SK-N-DZ (cell line): ENCODE measurements around the gene RHOBTB3.
"Not testable (repeated sequence)": the region's sequence is repeated elsewhere in the genome, so short reads cannot be mapped to it uniquely, and the experiment has no call there.

Source experiments
- DNase-seq: peaks from one replicate; pipeline ENCODE4 v3.0.0-alpha.2; 2015; ENCODE audit warnings: low spot score

The RHOBTB3 gene

DNA sequence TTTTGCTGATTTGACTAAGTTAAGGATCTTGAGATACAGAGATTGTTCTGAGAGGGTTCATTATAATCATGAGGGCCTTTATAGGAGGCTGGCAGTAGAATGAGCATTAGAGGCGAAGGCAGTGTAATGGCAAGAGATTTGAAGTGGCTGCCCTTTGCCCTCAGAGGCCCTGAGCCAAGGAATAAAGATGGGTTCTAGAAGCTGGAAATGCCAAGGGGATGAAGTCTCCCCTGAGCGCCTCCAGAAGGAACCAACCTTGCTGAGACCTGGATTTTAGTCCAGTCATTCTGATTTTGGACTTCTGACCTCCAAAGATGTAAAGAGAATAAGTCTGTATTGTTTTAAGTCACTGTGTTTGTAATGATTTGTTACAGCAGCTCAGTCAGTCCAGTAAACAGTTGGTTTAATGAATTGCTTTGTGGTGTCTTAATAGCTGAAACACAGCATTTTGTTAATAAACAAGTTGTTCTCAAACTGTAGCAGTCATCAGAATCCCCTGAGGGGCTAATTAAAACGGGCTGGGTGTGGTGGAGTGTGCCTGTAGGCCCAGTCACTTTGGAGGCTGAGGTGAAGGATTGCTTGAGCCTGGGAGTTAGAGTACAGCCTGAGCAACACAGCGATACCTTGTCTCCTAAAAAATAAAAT, 68.2 kb downstream of the RHOBTB3 start:
- DNase-seq: no peak

DNA sequence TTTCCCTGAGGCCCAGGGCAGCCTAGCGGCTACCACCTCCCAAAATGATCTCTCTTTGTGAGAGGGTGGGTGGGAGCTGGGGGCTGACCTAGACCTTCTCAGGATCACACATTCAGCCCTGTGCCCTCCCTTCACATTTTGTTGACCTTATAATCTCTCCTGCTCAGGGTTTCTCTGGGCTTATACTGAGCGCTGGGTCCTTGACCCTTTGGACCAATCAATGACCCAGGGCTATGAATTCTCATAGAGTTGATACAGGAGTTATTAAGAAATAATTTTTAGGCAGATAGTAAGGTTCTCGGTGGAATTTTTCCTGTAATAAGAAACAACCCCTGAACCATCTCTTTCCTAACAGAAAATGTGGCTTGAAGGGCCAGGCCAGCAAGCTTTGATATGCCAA, 69.4 kb downstream of the RHOBTB3 start:
- no peak for DNase-seq

DNA sequence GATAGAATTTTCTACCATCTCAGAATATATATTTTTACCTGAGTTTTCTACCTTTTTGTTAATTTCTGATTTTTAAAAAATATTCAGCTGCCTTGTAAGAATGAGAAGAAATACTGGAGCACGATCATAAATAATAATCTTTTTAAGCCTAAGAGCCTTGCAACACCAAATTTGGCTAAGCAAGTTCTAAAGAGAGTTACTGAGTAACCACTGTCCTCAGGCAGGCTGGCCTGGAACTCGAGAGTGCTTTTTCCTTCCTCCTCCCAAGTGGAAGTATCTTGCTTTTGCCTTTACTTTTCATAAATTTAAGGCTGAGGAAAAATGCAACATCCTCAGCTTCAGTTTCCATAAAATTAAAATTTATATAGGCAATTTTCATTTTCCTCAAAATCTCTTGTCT, 70.4 kb downstream of the RHOBTB3 start:
- DNase-seq: no peak

DNA sequence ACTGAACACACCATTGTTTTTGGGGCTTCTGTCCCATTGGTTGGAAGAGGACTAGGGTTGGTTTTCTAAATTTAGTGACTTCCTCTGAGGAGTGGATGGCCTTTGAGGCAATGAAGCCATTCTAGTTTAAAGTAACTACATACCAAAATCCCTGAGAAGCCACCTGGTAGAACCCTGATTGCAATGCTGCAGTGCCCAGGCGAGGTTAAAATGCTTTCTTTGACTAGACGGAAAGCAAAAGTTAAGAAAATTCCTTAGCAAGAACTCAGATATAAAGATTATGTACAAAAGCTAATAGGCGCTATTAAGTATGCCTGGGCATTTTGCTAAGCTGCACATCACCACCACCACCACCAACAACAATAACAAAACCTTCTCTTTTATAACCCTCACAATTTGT, 70.8 kb downstream of the RHOBTB3 start:
- no peak for DNase-seq

DNA sequence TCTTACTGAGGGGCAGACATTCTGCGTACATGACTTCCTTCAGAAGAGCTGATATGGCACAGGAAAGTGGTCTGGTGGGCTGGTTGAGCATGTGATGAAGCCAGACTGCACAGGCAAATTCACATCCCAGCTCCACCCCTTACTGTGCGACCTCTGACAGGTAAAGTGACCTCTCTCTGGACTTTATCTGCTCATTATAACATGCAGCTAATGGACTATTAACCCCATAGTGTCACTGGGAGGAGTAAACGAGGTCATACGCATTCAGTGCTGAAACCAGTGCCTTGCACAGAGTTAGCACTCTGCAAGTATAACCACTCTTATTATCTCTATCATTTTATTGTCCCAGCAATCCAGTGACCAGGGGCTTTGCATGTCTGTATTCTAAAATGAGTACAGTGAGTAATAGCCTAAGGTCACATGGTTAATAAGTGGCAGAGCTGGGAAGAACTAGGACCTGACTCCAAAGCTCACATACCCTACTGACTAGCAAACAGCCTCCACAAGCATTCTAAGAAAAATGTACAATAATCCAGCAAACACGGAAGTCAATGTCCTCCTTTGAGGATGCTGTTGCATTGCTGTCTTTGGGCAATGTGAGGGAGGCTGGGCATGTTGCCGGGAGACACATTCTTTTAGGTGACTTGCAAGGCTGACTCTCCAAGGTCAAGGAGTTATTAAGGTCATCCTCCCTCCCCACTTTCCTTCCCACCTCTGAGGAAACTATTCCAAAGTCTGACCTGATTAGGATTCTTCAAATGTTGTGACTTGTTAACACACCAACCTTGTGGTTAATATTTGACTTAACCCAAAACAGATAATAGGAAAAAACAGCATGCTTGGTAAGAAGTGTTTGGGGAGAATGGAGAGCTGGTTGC, 72.4 kb downstream of the RHOBTB3 start:
- DNase-seq: no peak

DNA sequence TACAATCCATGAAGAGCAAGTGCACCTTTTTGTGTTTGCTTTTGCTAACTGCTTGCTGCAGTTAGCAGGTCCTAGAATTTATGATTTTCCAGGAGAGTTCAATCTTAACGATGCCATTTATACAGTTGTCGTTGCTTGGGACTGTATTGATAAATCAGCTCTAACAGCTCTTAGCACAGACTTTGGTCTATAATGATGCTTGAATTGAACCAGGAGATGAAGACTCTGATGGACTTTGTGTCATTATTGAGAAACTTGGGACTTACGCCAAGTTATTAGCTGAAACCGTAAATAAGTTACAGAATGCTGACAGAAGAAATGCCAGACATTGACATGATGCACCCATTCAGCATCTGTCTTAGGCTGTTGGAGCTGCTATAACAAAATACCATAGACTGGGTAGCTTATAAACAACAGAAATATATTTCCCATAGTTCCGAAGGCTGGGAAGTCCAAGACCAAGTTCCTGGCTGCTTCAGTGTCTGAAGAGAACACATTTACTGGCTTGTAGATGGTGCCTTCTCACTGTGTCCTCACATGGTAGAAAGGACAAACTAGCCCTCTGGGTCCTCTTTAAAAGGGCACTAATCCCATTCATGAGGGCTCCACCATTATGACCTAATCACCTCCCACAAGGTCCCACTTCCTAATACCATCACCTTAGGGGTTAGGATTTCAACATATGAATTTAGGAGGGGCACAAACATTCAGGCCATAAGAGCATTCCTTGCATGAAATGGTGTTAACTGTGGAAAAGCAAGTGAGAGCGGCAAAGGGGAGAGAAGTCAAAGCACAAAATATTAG, 73.8 kb downstream of the RHOBTB3 start:
- DNase-seq: no peak

DNA sequence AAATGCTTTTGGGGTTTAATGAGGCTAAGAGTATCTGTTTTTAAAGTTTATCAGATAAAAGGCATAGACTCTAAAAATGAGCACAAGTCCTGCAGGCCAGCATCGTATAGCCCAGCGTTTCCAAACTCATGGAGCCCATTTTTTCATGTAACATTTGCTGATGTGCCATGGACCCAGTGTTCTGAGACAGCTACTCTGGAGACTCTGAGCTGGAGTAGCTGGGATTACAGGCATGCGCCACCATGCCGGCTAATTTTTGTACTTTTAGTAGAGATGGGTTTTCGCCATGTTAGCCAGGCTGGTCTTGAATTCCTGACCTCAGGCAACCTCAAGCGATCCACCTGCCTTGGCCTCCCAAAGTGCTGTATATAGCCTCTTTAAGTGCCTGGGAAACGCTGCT, 75.6 kb downstream of the RHOBTB3 start:
- no peak for DNase-seq

DNA sequence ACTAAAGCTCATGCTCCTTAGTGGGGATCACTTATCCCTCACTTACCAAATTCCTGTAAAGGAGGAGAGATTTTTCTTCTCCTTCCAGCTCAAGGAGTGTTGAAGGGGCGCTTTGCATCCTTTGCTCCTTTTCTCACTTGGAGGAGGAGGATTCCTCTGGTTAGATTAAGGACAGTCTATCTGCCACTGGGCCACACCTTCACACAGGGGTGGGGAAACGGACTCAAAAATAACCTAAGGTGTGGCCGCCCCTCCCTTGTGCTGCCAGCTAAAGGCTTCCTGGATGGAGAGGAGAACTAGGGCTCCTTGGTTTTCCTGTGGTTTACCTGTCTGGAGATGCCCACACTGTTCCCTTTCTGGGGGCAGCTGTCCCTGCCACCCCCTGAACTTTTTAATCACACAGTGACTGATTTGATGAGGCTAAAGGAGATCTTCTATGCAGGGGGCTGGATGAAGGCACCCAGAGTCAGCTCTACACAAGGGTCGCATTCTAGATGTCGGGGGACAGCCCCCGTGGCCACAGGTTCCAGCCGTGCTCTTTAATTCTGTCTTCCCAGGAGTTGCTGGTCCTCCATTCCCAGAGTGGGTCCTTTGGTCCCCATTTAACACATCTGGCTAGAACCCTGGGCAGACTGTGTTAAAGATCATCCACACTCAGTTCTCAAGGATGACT, 77.0 kb downstream of the RHOBTB3 start:
- no peak for DNase-seq

DNA sequence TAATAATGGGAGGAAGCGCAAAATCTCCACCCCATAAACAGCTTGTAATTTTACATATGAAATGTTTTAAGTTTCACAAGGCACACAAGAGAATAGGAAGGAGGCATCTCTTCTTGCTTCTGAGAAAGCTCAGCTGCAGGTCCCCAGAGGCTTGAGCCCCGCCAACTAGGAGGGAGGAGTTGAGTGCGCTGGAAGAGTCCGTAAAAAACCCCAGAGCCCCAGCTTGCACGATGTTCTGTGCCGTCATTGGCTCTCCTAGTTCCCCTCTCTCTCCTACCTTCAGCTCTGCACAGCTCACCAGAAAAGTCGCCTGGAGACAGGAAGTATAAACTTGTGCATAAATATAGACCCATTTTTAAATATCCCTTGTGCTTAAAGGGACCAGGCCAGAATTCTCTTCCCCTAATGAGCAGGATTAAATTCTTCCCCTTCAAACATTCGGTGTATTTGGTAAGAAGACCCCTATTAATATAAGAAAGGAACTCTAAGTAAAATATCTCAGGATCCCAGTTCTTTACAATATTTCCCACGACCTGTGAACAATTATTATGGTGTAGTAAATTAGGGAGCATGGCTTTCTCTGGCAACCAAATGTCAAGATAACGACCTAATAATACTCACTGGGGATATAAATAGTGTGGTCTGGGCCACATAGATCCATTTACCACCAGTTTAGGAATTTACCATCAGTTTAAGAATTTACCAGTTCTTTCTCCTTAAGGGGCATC, 77.7 kb downstream of the RHOBTB3 start:
- no peak for DNase-seq

DNA sequence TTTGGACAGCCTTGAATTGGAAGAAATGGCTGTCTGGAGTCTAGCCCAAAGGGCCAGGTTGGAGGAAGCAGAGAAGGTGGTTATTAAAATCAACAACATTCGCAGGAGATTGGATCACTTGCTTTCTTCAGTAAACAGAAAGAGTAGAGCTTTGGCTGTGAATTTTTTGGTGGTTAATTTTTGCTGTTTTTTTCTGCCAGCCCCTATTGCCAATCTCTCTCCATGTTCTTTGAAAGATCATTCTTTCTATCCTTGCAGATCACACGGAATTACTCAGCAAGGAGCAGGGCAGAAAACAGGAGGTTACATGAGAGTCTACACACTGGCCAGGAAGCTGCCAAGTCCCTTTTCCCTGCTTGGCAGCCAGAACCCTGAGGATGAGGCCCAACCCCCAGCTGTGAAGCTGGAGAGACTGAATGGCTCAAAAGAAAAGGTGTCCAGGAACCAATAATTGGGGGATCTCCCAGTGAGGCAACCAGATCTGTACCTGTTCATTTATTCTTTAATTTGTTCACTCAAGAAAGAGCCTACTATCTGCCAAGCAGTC, 78.4 kb downstream of the RHOBTB3 start:
- DNase-seq: no peak

DNA sequence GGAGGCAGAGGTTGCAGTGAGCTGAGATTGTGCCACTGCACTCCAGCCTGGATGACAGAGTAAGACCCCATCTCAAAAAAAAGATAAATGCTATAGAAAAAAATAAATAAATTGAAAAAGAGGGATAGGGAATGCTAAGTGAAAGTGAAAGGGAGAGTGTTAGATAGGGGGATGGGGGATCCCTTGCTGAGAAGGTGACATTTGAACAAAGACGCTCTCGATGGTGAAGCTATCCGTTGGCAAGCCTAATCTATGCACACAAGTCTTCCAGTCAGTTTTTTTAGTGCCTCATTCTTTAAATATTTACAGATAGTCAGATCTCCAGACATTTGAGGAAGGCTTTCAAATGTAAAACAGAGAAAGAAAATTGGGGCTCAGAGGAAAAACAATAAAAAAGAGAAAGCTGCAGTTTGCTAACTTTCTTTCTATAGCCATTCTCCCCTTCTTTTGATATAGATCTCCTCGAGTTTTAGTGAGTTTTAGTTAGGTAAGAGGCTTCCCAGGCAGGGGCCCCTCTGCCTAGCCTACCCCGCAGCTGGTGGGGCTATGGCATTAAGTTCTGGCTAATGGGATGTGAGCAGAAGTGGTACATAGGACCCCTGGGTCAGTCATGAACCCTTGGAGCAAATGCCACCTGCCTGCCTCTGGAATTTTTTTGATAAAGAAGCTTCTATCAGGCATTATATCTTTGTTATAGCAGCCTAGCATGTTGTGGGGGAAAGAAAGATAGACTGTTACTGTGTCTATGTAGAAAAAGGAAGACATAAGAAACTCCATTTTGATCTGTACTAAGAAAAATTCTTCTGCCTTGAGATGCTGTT, 79.4 kb downstream of the RHOBTB3 start:
- DNase-seq: no peak

DNA sequence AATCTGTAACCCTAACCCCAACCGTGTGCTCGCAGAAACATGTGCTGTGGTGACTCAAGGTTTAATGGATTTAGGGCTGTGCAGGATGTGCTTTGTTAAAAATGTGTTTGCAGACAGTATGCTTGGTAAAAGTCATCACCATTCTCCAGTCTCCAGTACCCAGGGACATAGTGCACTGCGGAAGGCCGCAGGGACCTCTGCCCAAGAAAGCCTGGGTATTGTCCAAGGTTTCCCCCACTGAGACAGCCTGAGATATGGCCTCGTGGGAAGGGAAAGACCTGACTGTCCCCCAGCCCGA, 79.9 kb downstream of the RHOBTB3 start:
- DNase-seq: not testable (repeated sequence)

DNA sequence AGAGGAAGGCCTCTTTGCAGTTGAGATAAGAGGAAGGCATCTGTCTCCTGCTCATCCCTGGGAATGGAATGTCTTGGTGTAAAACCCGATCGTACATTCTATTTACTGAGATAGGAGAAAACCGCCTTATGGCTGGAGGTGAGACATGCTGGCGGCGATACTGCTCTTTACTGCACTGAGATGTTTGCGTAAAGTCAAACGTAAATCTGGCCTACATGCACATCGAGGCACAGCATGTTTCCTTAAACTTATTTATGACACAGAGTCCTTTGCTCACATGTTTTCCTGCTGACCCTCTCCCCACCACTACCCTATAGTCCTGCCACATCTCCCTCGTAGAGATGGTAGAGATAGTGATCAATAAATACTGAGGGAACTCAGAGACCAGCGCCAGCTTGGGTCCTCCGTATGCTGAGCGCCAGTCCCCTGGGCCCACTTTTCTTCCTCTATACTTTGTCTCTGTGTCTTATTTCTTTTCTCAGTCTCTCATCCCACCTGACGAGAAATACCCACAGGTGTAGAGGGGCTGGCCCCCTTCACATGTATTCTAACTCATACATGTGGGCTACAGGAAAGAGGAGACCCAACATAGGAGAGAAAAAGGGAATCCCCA, 80.4 kb downstream of the RHOBTB3 start:
- DNase-seq: not testable (repeated sequence)

DNA sequence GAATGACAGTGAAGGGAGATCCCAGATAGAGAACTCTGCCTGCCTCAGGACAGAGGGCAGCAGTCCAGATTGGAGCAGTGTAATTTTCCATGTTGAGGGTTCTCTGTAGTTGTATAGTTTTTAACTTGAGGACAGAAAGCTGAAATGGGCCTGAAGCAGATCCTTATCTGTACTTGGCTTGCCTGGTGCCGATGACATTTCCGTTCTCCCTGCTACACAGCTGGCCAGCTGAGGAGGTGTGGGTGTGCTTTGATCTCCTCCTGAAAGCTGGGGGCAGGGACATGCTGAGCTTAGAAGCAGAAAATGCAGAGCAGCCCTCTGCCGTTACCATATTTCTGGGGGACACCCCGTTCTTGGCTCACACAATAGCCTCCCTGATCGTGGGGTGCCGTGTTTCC, 80.9 kb downstream of the RHOBTB3 start:
- no peak for DNase-seq

DNA sequence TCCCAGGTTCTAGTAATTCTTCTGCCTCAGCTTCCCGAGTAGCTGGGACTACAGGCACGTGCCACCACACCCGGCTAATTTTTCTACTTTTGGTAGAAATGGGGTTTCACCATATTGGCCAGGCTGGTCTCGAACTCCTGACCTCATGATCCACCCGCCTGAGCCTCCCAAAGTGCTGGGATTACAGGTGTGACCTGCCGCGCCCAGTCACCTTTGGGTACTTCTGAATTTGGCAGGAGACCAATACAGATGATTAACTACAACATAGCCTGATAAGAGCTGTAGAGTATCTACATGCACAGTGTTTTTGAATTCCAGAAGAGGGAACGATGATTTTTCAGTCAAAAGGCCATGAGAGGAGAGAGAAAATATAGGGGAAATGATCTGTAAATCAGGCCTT, 81.9 kb downstream of the RHOBTB3 start:
- DNase-seq: not testable (repeated sequence)

DNA sequence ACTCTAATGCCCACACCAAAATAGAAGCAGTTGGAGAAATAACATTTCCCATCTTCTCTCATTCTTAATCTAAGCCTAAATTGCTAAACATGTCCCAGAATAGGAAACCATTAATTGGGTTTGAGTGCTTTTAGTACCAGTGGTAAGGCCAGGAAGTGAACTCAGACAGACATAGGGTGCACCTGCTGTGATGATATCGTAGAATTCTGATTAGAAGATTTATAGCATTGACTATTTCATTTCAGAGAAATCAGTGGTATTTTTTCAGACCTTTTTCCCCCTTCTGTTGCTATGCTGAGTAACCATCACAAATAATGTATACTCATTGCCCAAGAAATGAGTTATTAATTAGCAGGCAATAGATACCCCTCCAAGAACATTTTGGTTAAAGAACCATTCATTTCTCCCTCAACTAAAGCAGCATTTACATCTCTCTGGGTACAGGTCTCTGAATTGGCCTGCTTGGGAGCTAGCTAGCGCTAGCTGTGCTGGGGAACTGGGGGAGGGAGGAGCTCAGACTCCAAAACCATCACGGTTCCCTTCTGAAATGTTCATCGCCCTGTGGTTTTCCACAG, 84.1 kb downstream of the RHOBTB3 start:
- no peak for DNase-seq

DNA sequence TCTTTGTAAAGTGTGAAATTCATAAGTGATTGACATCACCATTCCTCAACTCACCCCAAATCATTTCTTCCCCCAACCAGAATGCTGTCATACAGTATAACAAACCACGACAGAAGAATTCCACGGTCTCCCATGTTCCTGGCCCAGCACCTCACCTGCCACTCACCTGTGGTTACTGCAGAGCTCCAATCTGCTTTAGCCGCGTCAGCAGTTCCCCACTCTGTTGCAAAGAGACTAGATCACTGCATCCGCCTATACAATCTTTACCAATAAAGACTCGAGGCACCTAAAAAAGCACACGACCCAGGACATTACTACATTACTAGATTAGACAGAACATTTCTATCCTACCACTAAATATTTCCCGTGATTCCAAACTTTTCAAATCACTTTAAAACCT, 85.2 kb downstream of the RHOBTB3 start:
- no peak for DNase-seq

DNA sequence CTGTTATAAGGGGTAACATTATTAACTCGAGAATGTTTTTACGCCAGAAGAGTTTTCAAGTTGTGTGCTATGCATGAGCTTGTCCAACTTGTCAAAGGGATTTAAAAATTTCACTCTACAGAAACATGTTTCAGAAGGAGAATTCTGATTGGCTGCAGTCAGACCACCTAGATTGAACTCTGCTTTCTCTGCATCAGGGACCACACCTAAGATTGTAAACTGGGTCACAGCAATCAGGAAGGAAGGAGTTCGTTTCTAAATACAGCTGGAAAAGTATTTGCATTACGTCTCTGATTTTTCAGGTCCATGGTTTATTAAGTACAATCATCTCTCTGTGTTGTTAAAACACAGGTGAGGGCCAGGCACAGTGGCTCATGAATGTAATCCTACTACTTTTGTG, 85.6 kb downstream of the RHOBTB3 start:
- no peak for DNase-seq

DNA sequence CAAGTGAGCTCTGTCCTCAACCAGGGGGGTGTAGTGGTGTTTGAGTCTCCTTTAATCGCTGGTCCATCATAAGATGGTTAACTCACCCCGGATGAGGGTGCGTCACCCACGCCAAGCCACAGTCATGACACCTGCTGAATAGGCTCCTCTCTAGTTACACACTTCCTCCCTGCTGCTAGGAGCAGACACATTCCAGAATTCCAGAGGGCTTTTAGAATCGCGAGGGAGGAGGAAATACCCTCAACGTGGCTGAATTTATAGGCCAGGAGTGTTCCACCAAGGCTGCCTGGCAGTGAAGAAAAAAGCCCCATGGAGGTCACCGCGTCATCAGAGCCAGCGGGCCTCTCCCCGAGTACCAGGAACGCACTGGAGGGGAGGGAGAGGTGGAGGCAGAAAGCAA, 86.3 kb downstream of the RHOBTB3 start:
- no peak for DNase-seq
